Femur (tissue), 1 donor: ENCODE data around the gene C7orf57.
"Not testable (repeated sequence)": the region's sequence is repeated elsewhere in the genome, so short reads cannot be mapped to it uniquely, and the experiment has no call there.

Source experiments
- DNase-seq: peaks from one replicate; pipeline ENCODE4 v3.0.0-alpha.2; 2017

C7orf57 gene

DNA sequence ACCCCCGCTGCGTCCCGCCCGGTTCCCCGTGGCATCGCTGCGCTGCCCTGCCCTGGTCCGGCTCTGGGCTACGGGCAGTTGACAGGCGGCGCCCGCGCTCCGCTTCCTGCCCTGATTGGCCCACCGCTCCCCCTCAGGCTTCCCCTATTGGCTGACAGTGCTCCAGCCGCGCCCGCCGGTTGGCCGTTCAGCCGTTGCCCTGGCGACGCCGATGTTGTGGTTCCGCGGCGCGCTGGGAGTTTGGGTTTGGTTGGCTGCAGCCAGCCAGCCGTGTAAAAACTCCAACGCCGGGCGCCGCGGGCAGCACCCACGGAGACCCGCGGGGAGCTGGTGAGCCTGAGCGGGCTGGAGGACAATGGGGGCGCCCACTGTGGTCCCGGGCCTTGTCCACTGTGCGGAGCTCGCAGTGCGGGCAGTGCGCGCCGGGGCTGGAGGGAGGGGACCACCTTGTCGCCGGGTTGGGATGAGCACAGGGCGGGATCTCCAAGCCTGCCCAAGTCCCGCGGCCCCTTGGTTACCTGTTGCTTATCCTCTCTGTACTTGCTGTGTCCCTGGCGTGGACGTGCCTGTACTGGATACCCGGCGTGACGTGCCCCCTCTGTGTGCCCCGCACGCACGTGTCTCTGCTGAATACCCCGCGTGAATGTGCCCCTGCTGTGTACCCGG, at the start of gene C7orf57:
C7orf57 (plus strand) TSS at position 243 of the 666 bp plus-strand sequence. CDS start 766 bp downstream, outside the sequence.
- peak; percentile 89 for DNase-seq

DNA sequence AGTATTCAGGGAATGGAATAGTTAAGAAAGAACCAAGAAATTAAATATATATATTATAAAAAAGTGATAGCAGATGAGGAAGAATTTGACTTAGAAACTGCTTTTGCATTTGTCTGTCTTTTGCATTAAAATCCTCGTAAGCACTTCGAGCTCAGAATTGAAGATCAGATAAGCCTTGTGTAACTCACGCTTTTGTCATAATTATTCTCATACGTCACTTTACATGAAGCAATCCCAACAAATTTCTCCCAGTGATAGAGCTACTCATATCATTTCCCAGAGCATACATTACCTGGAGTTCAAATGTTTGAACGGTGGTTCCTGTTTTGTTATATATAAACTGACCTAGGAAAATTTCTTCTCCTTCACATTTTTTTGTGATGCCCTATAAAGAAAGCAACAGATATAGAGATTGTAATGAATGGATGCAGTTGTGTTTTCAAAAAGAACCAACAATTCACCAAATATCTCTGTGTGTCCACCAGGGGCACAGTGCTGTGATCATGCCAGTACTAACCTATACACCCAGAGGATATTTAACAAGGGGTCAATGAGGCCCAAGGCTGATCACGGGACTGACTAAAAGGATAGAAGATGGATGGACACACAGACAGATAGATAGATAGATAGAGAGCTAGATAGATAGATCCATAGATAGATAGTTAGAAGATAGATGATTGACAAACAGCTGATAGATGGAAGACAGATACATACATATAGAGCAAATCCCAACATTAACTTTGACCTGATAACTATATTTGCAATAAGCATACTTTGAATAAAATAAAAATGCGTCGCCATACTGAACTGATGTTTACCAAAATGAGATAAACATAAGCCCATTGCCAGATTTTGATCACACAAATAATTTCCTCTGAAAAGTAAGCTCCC, 46.6 kb upstream of the C7orf57 start:
- DNase-seq, result no peak

GRCh38 chr7:47989607-47990400, 45.5 kb upstream of the C7orf57 start:
- not testable (repeated sequence) for DNase-seq

DNA sequence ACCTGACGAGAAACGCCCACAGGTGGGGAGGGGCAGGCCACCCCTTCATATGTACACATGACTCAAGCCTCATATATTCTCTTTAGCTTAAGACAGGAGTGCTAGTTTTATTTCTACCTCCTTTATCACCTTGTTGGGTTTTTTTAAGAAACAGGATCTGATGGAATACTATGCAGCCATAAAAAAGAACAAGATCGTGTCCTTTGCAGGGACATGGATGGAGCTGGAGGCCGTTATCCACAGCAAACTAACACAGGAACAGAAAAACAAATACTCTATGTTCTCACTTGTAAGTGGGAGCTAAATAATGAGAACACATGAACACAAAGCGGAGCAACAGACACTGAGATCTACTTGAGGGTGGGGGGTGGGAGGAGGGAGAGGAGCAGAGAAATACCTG, 44.8 kb upstream of the C7orf57 start:
- DNase-seq, result no peak

DNA sequence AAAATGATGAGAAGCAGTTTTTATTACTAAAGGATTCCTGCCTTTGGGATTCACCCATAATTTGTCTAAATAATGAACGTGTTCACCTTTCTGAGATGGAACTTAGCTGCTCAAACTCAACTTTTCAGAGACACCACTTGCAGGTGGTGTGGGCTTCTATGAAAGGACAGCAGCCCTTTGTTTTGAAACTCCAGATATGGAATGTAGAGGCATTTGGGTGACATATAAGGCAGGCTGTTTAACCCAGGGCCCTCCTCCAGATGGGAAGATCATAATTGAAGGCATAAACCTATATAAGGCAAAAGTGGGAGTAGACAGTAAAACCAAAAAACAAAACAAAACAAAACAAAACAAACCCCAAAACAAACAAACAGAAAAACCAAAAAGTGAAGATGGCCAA, 44.1 kb upstream of the C7orf57 start:
- DNase-seq, result no peak

DNA sequence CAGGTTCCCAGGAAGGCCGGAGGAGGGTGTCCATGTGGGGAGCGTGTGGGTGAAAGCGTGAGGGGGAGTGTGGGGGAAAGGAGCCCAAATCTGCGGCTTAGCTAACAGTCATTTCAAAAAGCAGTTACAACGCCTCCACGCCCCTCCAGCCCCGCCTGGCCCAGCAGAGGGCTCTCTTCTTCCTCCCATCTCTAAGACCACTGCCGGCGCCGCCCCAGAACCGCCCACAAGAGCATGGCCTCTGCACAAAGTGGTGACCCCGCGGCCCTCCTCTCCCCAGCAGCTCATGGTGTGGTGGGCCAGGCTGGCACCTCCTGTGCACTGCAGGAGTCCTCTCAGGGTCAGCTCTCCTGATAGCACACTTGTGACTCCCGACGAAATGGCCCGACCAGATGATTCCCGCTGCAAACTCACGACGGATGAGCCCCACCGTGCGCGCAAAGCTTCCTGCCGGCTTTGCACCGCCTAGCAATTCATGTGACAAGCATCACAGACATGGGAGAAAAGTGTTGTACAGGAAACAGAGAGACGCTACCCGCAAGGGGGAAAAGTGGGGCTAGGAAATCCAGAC, 43.5 kb upstream of the C7orf57 start:
- peak; percentile 89 for DNase-seq

DNA sequence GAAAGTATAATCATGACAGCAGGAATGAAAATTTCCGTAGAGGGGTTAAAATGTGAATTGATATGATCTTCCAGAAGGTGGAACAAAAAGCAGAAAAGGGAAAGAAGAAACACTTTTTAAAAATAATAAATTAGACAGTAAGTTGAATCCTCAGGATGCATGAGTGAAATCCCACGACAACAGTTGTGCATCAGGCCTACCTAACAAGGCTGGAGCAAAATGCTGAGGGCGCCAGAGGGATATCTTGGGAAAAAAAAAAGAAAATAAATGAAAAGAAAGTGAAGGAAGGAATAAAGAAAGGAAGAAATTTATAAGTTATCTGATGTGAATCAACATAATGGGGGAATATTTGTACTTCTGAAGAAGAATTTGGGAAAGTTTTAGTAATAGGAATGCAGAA, 42.9 kb upstream of the C7orf57 start:
- DNase-seq, result no peak

- no peak for DNase-seq
Observed at GRCh38 chr7:47999413-47999812, 35.9 kb upstream of the C7orf57 start.

DNA sequence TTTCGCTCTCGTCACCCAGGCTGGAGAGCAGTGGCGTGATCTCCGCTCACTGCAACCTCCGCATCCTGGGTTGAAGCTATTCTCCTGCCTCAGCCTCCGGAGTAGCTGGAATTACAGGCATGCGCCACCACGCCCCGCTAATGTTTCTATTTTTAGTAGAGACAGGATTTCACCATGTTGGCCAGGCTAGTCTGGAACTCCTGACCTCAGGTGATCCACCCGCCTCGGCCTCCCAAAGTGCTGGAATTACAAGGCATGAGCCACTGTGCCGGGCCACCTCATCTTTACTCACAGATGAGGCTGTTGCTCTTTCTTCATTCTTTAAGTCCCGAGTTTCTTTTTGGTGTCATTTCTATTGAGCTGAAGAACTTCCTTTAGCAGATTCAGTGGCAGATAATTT, 35.2 kb upstream of the C7orf57 start:
- not testable (repeated sequence) for DNase-seq

GRCh38 chr7:48004032-48004431, 31.3 kb upstream of the C7orf57 start:
- no peak for DNase-seq

GRCh38 chr7:48004638-48005037, 30.7 kb upstream of the C7orf57 start:
- DNase-seq, result no peak

DNA sequence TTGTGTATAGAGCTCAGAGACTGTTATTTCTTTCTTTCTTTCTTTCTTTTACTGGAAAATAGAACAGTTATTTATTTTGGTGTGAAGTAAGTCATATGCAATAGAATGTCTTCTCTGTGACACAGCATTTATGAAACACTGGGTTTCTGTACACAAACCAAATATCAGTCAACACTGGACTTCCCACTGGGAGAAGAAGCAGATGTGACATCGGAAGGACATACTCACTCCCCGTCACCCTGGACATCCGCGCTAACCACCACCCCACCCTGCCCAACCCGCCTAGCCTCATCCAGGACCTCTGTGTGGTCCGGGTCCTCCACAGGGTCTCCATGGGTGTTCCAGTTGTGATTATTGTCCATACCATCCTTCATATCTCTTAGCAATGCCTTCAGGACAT, 28.5 kb upstream of the C7orf57 start:
- DNase-seq, result no peak

GRCh38 chr7:48009257-48009656, 26.1 kb upstream of the C7orf57 start:
- no peak for DNase-seq

DNA sequence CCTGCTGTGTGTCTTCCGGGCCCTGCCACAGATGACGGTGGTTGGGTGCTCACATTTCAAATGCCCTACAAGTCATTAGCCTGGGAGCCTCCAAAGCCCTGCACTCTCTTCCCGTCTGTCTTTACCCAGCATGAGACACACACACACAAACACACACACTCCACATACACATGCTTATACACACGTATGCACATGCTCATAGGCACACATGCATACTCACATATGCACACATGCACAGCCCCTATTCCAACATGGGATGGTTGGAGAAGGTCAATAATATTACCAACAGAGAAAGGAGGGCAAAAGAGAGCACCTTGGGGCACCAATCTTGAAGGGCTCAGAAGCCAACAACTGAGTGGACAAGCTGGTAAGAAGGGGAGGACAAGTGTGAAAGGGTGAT, 25.4 kb upstream of the C7orf57 start:
- no peak for DNase-seq

GRCh38 chr7:48011323-48011722, 24.0 kb upstream of the C7orf57 start:
- no peak for DNase-seq

DNA sequence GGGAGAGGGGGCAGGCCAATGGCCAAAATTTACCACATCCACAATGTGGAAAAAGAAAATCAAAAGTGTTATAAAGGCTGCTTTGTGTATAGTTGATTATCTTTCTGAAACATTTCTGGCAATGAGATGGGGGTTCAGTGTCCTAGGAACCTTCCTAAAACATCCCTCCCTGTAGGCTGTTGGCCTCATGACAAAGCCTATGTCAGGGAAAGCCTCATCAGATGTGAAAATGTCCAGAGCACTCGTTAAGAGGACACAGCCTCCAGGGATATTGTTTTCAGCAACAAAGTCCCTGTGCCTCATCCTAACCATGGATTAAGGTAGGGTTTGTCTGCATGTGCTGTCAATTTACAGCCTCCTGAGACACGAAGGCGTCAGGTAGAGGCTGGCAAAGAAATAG, 23.4 kb upstream of the C7orf57 start:
- no peak for DNase-seq

GRCh38 chr7:48016641-48017040, 18.7 kb upstream of the C7orf57 start:
- no peak for DNase-seq

GRCh38 chr7:48017674-48018073, 17.7 kb upstream of the C7orf57 start:
- no peak for DNase-seq

GRCh38 chr7:48025624-48026023, 9.7 kb upstream of the C7orf57 start:
- no peak for DNase-seq

DNA sequence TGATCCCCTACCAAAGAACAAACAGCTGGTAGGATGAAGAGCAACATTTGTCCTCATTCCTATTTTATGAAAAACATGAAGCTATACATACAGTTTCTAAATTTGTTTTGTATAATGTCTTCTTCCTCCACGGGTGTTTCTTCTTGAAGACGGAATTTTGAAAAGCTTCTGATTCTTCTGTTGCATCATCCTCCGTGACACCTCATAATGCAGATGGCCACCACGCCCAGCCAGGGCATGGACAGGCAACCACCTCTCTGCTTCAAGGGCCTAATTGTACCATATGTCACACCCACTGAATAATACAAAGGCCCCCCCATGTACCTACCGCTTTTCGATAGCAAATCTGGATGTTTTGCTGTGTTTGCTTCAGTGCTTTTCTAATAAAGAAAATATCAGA, 6.4 kb upstream of the C7orf57 start, which contains the start of gene SUN3:
SUN3 (minus strand) TSS at position 170 of the 400 bp plus-strand sequence; CDS start at position 1, 169 bp downstream.
- no peak for DNase-seq

DNA sequence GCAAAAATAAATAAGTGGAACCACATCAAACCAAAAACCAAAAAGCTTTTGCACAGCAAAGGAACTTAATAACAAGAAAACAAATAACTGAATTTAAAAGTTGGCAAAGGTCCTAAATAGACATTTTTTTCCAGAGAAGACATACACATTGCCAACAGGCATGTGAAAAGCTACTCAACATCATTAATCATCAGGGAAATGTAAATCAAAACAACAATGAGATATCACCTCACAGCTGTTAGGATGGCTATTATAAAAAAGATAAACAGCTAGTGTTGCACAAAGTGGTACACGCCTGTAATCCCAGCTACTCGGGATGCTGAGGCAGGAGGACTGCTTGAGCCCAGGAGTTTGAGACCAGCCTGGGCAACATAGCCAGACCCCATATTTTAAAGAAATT, 4.2 kb upstream of the C7orf57 start:
- DNase-seq, result no peak

GRCh38 chr7:48033922-48034321, 1.4 kb upstream of the C7orf57 start:
- no peak for DNase-seq

DNA sequence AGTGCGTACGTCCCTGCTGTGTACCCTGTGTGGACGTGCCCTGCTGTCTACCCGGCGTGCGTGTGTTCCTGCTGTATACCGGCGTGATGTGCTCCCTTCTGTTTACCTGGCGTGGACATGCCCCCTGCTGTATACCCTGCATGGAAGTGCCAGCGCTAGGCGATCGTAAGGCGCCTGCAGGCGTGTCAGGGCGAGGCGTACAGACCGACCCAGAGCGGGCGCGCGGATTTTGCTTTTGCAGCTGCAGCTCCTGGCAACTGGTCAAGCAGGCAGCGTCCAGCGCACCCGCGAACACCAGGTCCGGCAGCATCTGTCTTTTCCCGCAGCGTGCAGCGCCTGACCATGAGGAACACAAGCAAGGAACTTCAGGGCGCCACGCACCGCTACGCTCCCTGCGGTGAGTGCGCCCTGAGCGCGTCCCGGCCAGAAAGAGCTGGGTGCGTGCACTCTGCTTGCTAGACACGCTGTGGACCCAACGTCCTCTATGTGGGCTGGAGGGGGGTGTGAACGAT, 680 bp downstream of the C7orf57 start:
- DNase-seq, result peak; percentile 52
